ENCODE measurements around the gene IL3. TPM values are rescaled to one million over a fixed set of nuclear protein-coding genes. Genes with fewer than 3 reads are reported as not detected.

The IL3 gene
- total RNA-seq (2014; rRNA removed; shearing (Covaris generic)): not detected in 2 replicates

GRCh38 chr5:132060501-132061161, at the start of gene IL3:
TSS of gene IL3 (plus strand) at chr5:132060655. CDS start at chr5:132060707, 52 bp downstream.
- Histone ChIP-seq H3K9me3 (replicated peaks) (no peaks in the 10 kb centered on the region), H3K27ac (no peak within 1 kb of the TSS)

GRCh38 chr5:132010989-132011621, 49.4 kb upstream of the IL3 start:
- peak in 1 of 2 experiments; percentile 44 for DNase-seq (ENCODE audit: low read depth in 1 of 2, low spot score in 2 of 2)
- H3K27ac ChIP-seq: no peak overlapping the region
- H3K4me3 ChIP-seq: peak overlapping the region; percentile 16
- H3K27me3 ChIP-seq (replicated peaks): peaks cover 56% of the 10 kb centered on the region
- no peaks in the 10 kb centered on the region for H3K9me3 ChIP-seq (replicated peaks)
- H3K36me3 ChIP-seq: no peaks in the 10 kb centered on the region
- peaks cover 9% of the 10 kb centered on the region; the same call in 1 of the 2 replicates for H3K4me1 ChIP-seq (replicated peaks)

More at GRCh38 chr5:132060501-132061161, at the start of gene IL3:
- H3K27me3 ChIP-seq (replicated peaks): no peaks in the 10 kb centered on the region
- DNase-seq (ENCODE audit: low read depth in 1 of 2, low spot score in 2 of 2): peak in 1 of 2 experiments; percentile 42
- no peaks in the 10 kb centered on the region for H3K4me1 ChIP-seq (replicated peaks)
- H3K36me3 ChIP-seq: no peaks in the 10 kb centered on the region
- H3K4me3 ChIP-seq: no peak within 1 kb of the TSS

GRCh38 chr5:132011622-132012343, 48.7 kb upstream of the IL3 start, which contains the start of gene ACSL6:
TSS of gene ACSL6 (minus strand) at chr5:132011658. CDS start at chr5:132011553, 105 bp downstream.
- Histone ChIP-seq H3K4me1 (replicated peaks) (peaks cover 9% of the 10 kb centered on the region; the same call in 1 of the 2 replicates), H3K9me3 (replicated peaks) (no peaks in the 10 kb centered on the region), H3K36me3 (no peaks in the 10 kb centered on the region), H3K27me3 (replicated peaks) (peaks cover 60% of the 10 kb centered on the region), H3K4me3 (peak within 1 kb of the TSS; percentile 16), H3K27ac (no peak within 1 kb of the TSS)
- DNase-seq (ENCODE audit: low read depth in 1 of 2, low spot score in 2 of 2): peak in 1 of 2 experiments; percentile 43

- H3K4me3 ChIP-seq: no peak overlapping the region
- H3K9me3 ChIP-seq (replicated peaks): no peaks in the 10 kb centered on the region
- peaks cover 9% of the 10 kb centered on the region; the same call in 1 of the 2 replicates for H3K4me1 ChIP-seq (replicated peaks)
- H3K27ac ChIP-seq: no peak overlapping the region
- DNase-seq (ENCODE audit: low read depth in 1 of 2, low spot score in 2 of 2): peak; percentile 40 to 73
- H3K27me3 ChIP-seq (replicated peaks): peaks cover 67% of the 10 kb centered on the region
- H3K36me3 ChIP-seq: no peaks in the 10 kb centered on the region
Measured at GRCh38 chr5:132012371-132013005, 48.0 kb upstream of the IL3 start.

GRCh38 chr5:132013006-132013689, 47.3 kb upstream of the IL3 start:
- peaks cover 73% of the 10 kb centered on the region for H3K27me3 ChIP-seq (replicated peaks)
- H3K27ac ChIP-seq: no peak overlapping the region
- peak in 1 of 2 experiments; percentile 38 for DNase-seq (ENCODE audit: low read depth in 1 of 2, low spot score in 2 of 2)
- H3K4me1 ChIP-seq (replicated peaks): peaks cover 9% of the 10 kb centered on the region; the same call in 1 of the 2 replicates
- no peaks in the 10 kb centered on the region for H3K9me3 ChIP-seq (replicated peaks)
- no peak overlapping the region for H3K4me3 ChIP-seq
- H3K36me3 ChIP-seq: no peaks in the 10 kb centered on the region

- H3K27me3 ChIP-seq (replicated peaks): peaks cover 74% of the 10 kb centered on the region
Measured at GRCh38 chr5:132013711-132014110, 46.7 kb upstream of the IL3 start.

GRCh38 chr5:132016721-132017250, 43.7 kb upstream of the IL3 start:
- Histone ChIP-seq H3K27ac (no peak overlapping the region), H3K9me3 (replicated peaks) (no peaks in the 10 kb centered on the region), H3K4me3 (no peak overlapping the region), H3K36me3 (no peaks in the 10 kb centered on the region), H3K4me1 (replicated peaks) (peaks cover 1% of the 10 kb centered on the region; the same call in 1 of the 2 replicates), H3K27me3 (replicated peaks) (peaks cover 68% of the 10 kb centered on the region)
- DNase-seq (ENCODE audit: low read depth in 1 of 2, low spot score in 2 of 2): no peak

More at GRCh38 chr5:132013711-132014110, 46.7 kb upstream of the IL3 start:
- no peaks in the 10 kb centered on the region for H3K9me3 ChIP-seq (replicated peaks)
- H3K4me3 ChIP-seq: no peak overlapping the region
- H3K27ac ChIP-seq: no peak overlapping the region
- H3K4me1 ChIP-seq (replicated peaks): peaks cover 9% of the 10 kb centered on the region; the same call in 1 of the 2 replicates
- no peaks in the 10 kb centered on the region for H3K36me3 ChIP-seq
- DNase-seq (ENCODE audit: low read depth in 1 of 2, low spot score in 2 of 2): peak in 1 of 2 experiments; percentile 39

- Histone ChIP-seq H3K4me3 (no peak overlapping the region), H3K9me3 (replicated peaks) (no peaks in the 10 kb centered on the region), H3K27ac (no peak overlapping the region), H3K36me3 (no peaks in the 10 kb centered on the region), H3K4me1 (replicated peaks) (no peaks in the 10 kb centered on the region), H3K27me3 (replicated peaks) (peaks cover 63% of the 10 kb centered on the region)
- no peak for DNase-seq (ENCODE audit: low read depth in 1 of 2, low spot score in 2 of 2)
Measured at GRCh38 chr5:132017316-132017715, 43.1 kb upstream of the IL3 start.

GRCh38 chr5:132017738-132018625, 42.5 kb upstream of the IL3 start:
- Histone ChIP-seq H3K4me3 (no peak overlapping the region), H3K4me1 (replicated peaks) (no peaks in the 10 kb centered on the region), H3K27me3 (replicated peaks) (peaks cover 56% of the 10 kb centered on the region), H3K27ac (no peak overlapping the region), H3K36me3 (no peaks in the 10 kb centered on the region), H3K9me3 (replicated peaks) (no peaks in the 10 kb centered on the region)
- no peak for DNase-seq (ENCODE audit: low read depth in 1 of 2, low spot score in 2 of 2)

- H3K27ac ChIP-seq: no peak overlapping the region
- no peaks in the 10 kb centered on the region for H3K4me1 ChIP-seq (replicated peaks)
- peaks cover 50% of the 10 kb centered on the region for H3K27me3 ChIP-seq (replicated peaks)
- no peak overlapping the region for H3K4me3 ChIP-seq
- no peaks in the 10 kb centered on the region for H3K36me3 ChIP-seq
- DNase-seq (ENCODE audit: low read depth in 1 of 2, low spot score in 2 of 2): no peak
- H3K9me3 ChIP-seq (replicated peaks): no peaks in the 10 kb centered on the region
Measured at GRCh38 chr5:132019337-132019736, 41.1 kb upstream of the IL3 start.

- Histone ChIP-seq H3K9me3 (replicated peaks) (no peaks in the 10 kb centered on the region), H3K27me3 (replicated peaks) (peaks cover 45% of the 10 kb centered on the region), H3K27ac (no peak overlapping the region), H3K4me3 (no peak overlapping the region), H3K36me3 (no peaks in the 10 kb centered on the region), H3K4me1 (replicated peaks) (no peaks in the 10 kb centered on the region)
- no peak for DNase-seq (ENCODE audit: low read depth in 1 of 2, low spot score in 2 of 2)
Measured at GRCh38 chr5:132019857-132020555, 40.4 kb upstream of the IL3 start.
